PFSK-1 (cell line): ENCODE measurements around the gene TUBB4A.

Experiments
- FOXP2 ChIP-seq: optimal IDR thresholded peaks from 2 replicates; pipeline ENCODE3; 2011; ENCODE audit warnings: borderline replicate concordance, control low read depth, inconsistent platforms; ENCODE audit not compliant: insufficient read depth; ENCODE audit errors: extremely low read length, extremely low read depth
- POLR2AphosphoS5 ChIP-seq: IDR thresholded peaks from 2 replicates; pipeline ENCODE4 v1.6.1; 2012; ENCODE audit warnings: low read depth, mild to moderate bottlenecking, control low read depth, low read length, moderate library complexity
- SIN3A ChIP-seq: IDR thresholded peaks from 2 replicates; pipeline ENCODE4 v1.6.1; 2012; ENCODE audit warnings: mild to moderate bottlenecking, low read length, moderate library complexity, borderline replicate concordance; ENCODE audit not compliant: insufficient read depth
- TAF1 ChIP-seq: IDR thresholded peaks from 2 replicates; pipeline ENCODE4 v1.6.1; 2012; ENCODE audit warnings: low read length, control low read depth, borderline replicate concordance; ENCODE audit not compliant: insufficient read depth
- TF ChIP-seq, protein P1 (sequence below), 2 experiments: IDR thresholded peaks; 2 replicates each; pipeline versions ENCODE4 v1.6.1 to v1.8.0; 2011 to 2012; ENCODE audit warnings: low read depth in 2 of 2, low read length in 2 of 2, control low read depth in 1 of 2, inconsistent platforms in 1 of 2, mild to moderate bottlenecking in 1 of 2, moderate library complexity in 1 of 2; ENCODE audit not compliant: insufficient read depth in 1 of 2

TUBB4A gene

DNA sequence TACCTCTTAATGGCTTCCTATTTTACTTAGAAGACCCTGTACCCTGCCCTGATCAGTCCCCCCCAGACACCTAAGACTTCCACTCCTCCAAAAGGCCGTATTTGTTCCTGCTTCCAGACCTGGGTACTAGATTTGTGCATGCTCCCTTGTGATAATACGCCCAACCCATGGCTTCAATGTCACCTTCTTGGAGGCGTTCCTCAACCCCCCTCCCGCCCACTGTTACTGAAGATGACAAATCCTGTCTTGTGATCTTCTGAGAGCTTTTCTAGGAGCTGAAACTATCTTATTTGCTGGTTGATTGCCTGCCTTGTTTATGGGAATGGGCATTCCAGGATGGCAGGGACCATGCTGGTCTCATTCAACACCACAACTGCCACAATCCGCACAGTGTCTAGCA lies 51.9 kb downstream of the TUBB4A start:
- TF ChIP-seq POLR2AphosphoS5, result no peak
- no peak for TF ChIP-seq SIN3A
- no peak for TF ChIP-seq FOXP2
- TF ChIP-seq, protein P1, sequence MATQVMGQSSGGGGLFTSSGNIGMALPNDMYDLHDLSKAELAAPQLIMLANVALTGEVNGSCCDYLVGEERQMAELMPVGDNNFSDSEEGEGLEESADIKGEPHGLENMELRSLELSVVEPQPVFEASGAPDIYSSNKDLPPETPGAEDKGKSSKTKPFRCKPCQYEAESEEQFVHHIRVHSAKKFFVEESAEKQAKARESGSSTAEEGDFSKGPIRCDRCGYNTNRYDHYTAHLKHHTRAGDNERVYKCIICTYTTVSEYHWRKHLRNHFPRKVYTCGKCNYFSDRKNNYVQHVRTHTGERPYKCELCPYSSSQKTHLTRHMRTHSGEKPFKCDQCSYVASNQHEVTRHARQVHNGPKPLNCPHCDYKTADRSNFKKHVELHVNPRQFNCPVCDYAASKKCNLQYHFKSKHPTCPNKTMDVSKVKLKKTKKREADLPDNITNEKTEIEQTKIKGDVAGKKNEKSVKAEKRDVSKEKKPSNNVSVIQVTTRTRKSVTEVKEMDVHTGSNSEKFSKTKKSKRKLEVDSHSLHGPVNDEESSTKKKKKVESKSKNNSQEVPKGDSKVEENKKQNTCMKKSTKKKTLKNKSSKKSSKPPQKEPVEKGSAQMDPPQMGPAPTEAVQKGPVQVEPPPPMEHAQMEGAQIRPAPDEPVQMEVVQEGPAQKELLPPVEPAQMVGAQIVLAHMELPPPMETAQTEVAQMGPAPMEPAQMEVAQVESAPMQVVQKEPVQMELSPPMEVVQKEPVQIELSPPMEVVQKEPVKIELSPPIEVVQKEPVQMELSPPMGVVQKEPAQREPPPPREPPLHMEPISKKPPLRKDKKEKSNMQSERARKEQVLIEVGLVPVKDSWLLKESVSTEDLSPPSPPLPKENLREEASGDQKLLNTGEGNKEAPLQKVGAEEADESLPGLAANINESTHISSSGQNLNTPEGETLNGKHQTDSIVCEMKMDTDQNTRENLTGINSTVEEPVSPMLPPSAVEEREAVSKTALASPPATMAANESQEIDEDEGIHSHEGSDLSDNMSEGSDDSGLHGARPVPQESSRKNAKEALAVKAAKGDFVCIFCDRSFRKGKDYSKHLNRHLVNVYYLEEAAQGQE (IDR thresholded peaks at IDR 0.05; ENCODE audit: insufficient read depth in 1 of 2, low read depth in 2 of 2, low read length in 2 of 2), result no peak
- TF ChIP-seq TAF1, result no peak

DNA sequence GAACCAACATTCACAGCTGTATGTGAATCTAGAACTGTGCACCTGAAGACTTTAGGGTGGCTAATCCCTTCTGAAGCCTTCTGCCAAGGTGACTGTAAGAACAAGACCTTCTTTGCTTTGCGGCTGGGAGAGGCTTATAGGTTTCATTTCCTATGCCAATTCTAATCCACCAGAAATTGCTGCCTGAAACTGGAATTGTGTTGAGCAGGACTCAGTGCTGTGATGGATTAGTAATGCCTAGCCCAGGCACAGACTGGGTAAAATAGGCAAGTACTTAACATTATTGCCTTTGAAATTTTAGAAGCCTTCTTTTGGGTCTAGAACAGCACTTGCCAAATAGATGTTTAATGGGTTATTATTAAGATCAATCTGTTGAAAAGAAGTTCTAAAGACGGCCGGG lies 54.1 kb downstream of the TUBB4A start:
- TF ChIP-seq FOXP2, result no peak
- TF ChIP-seq, protein P1 (IDR thresholded peaks at IDR 0.05; ENCODE audit: insufficient read depth in 1 of 2, low read depth in 2 of 2, low read length in 2 of 2), result no peak
- no peak for TF ChIP-seq SIN3A
- no peak for TF ChIP-seq TAF1
- TF ChIP-seq POLR2AphosphoS5, result no peak

DNA sequence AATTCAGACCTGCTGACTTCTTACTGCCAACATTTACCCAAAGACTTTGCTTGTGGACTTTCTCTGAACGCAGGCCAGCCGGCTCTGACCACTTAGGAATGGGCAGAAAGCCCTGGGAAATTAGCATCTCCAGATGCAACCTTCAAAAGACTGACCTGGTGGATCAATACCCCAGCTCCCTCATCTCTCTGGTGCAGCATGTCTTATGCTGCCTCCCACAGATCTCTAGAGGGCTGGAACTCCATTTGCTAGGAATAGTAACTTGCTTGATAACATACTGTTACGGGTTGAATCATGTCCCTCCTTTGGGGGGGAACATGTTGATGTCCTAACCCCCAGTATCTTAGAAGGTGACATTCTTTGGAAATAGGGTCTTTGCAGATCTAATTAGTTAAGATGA lies 55.7 kb downstream of the TUBB4A start:
- TF ChIP-seq, protein P1 (IDR thresholded peaks at IDR 0.05; ENCODE audit: insufficient read depth in 1 of 2, low read depth in 2 of 2, low read length in 2 of 2), result no peak
- TF ChIP-seq FOXP2, result no peak
- no peak for TF ChIP-seq SIN3A
